Liver (tissue), 9 donors: ENCODE results near the gene GRID1. TPM values are rescaled to one million over a fixed set of nuclear protein-coding genes. Genes with fewer than 3 reads are reported as not detected.

Experiments
- DNase-seq: peaks from one replicate; pipeline ENCODE4 v3.0.0-alpha.2; 2017; ENCODE audit warnings: low spot score
- H3K27ac ChIP-seq, 2 donors: one replicate each; pipeline ENCODE4 v1.7.0; 2013; ENCODE audit warnings: inconsistent platforms in 2 of 2, low read length in 2 of 2, control low read depth in 1 of 2, low read depth in 1 of 2, mild to moderate bottlenecking in 1 of 2
- H3K27me3 ChIP-seq, 4 donors: one replicate each; pipeline versions ENCODE4 v1.6.1 to v1.7.0; 2013; ENCODE audit warnings: low read length in 3 of 4, inconsistent platforms in 1 of 4, mild to moderate bottlenecking in 1 of 4, moderate library complexity in 1 of 4; ENCODE audit not compliant: control insufficient read depth in 4 of 4, insufficient read depth in 4 of 4
- H3K36me3 ChIP-seq, 4 donors: one replicate each; pipeline versions ENCODE4 v1.6.1 to v1.7.0; 2013; ENCODE audit warnings: low read length in 3 of 4, mild to moderate bottlenecking in 3 of 4, low read depth in 1 of 4, moderate library complexity in 1 of 4; ENCODE audit not compliant: control insufficient read depth in 4 of 4, insufficient read depth in 3 of 4
- H3K4me1 ChIP-seq, 4 donors: one replicate each; pipeline versions ENCODE4 v1.6.1 to v1.7.0; 2013; ENCODE audit warnings: low read length in 3 of 4, mild to moderate bottlenecking in 3 of 4, moderate library complexity in 1 of 4; ENCODE audit not compliant: control insufficient read depth in 4 of 4, insufficient read depth in 4 of 4
- H3K4me3 ChIP-seq, 3 donors: one replicate each; pipeline versions ENCODE4 v1.6.1 to v1.7.0; 2013; ENCODE audit warnings: low read length in 3 of 3, control low read depth in 1 of 3, low read depth in 1 of 3, mild to moderate bottlenecking in 1 of 3
- H3K9ac ChIP-seq, 2 donors: one replicate each; pipeline ENCODE4 v1.7.0; 2013; ENCODE audit warnings: low read length in 2 of 2, mild to moderate bottlenecking in 2 of 2, moderate library complexity in 2 of 2, control low read depth in 1 of 2, low read depth in 1 of 2
- H3K9me3 ChIP-seq, 4 donors: one replicate each; pipeline versions ENCODE4 v1.6.1 to v1.7.0; 2013; ENCODE audit warnings: low read length in 3 of 4; ENCODE audit not compliant: control insufficient read depth in 4 of 4
- EGR1 ChIP-seq, 2 donors: IDR thresholded peaks; 2 replicates each; pipeline ENCODE4 v1.6.1; 2016 to 2018; ENCODE audit warnings: antibody characterized with exemption in 2 of 2, low read depth in 2 of 2
- FOXA1 ChIP-seq: IDR thresholded peaks from 2 replicates; pipeline ENCODE4 v1.6.1; 2016; ENCODE audit warnings: antibody characterized with exemption
- FOXA2 ChIP-seq: IDR thresholded peaks from 2 replicates; pipeline ENCODE4 v1.6.1; 2016; ENCODE audit warnings: antibody characterized with exemption
- GABPA ChIP-seq, 2 donors: IDR thresholded peaks in 1 of 2; conservative IDR thresholded peaks in 1 of 2; 2 replicates each; pipeline ENCODE4 v1.6.1; 2016; ENCODE audit warnings: antibody characterized with exemption in 2 of 2, mild to moderate bottlenecking in 1 of 2, moderate library complexity in 1 of 2
- HNF4A ChIP-seq, 2 donors: conservative IDR thresholded peaks; 2 replicates each; pipeline ENCODE4 v1.6.1; 2016; ENCODE audit warnings: antibody characterized with exemption in 2 of 2, mild to moderate bottlenecking in 2 of 2
- HNF4G ChIP-seq: IDR thresholded peaks from 2 replicates; pipeline ENCODE4 v1.6.1; 2016; ENCODE audit warnings: antibody characterized with exemption
- JUND ChIP-seq, 2 donors: IDR thresholded peaks; 2 replicates each; pipeline ENCODE4 v1.6.1; 2016; ENCODE audit warnings: antibody characterized with exemption in 2 of 2
- MAX ChIP-seq: IDR thresholded peaks from 2 replicates; pipeline ENCODE4 v1.6.1; 2016; ENCODE audit warnings: antibody characterized with exemption
- NR2F2 ChIP-seq: IDR thresholded peaks from 2 replicates; pipeline ENCODE4 v1.6.1; 2016; ENCODE audit warnings: antibody characterized with exemption
- REST ChIP-seq: IDR thresholded peaks from 2 replicates; pipeline ENCODE4 v1.6.1; 2016; ENCODE audit warnings: antibody characterized with exemption, mild to moderate bottlenecking
- RXRA ChIP-seq, 2 donors: IDR thresholded peaks; 2 replicates each; pipeline ENCODE4 v1.6.1; 2017 to 2018; ENCODE audit warnings: antibody characterized with exemption in 2 of 2, mild to moderate bottlenecking in 1 of 2
- SP1 ChIP-seq: IDR thresholded peaks from 2 replicates; pipeline ENCODE4 v1.6.1; 2018; ENCODE audit warnings: antibody characterized with exemption, mild to moderate bottlenecking
- TAF1 ChIP-seq: conservative IDR thresholded peaks from 2 replicates; pipeline ENCODE4 v1.6.1; 2016; ENCODE audit warnings: antibody characterized with exemption, mild to moderate bottlenecking
- YY1 ChIP-seq: IDR thresholded peaks from 2 replicates; pipeline ENCODE4 v1.6.1; 2016; ENCODE audit warnings: antibody characterized with exemption, mild to moderate bottlenecking
- ZBTB33 ChIP-seq: IDR thresholded peaks from 2 replicates; pipeline ENCODE4 v1.6.1; 2016; ENCODE audit warnings: antibody characterized with exemption
- WGBS: extraction: QIAGEN DNeasy Blood & Tissue Kit; methylation state at CpG from one replicate; pipeline ENCODE4 v1.1.7; 2013; 5-methylcytosine and 5-hydroxymethylcytosine counted together
- polyA plus RNA-seq, 2 donors: library from polyadenylated mRNA; stranded (reverse) in 1 of 2; unstranded in 1 of 2; fragments of 200-250 nt in 1 of 2; fragments of >200 nt in 1 of 2; fragmentation: Nextera tagmentation in 1 of 2; extraction: Ambion mirVana in 1 of 2; gene quantifications; one replicate each; pipeline versions ENCODE4 v1.2.1 to v1.2.3, GENCODE V29; 2013 to 2015
- total RNA-seq, 2 donors: library from RNA; depleted of rRNA; stranded (reverse); fragments of >200 nt; gene quantifications; one replicate each; pipeline ENCODE4 v1.2.3, GENCODE V29; 2014
- donor health status: healthy.
- donor health status: healthy.
- donor health status: healthy.
- donor health status: healthy.
- donor health status: healthy.

GRID1 gene
- total and polyA plus RNA-seq, 4 donors, result 0.09 to 0.17 (median 0.14) TPM; not detected in 1

- WGBS, result 80% methylated on average over 2 of the region's 2 CpGs
- Histone ChIP-seq H3K9ac (no peak overlapping the region), H3K9me3 (no peaks in the 10 kb centered on the region), H3K4me1 (no peaks in the 10 kb centered on the region), H3K4me3 (no peak overlapping the region), H3K27me3 (no peaks in the 10 kb centered on the region), H3K36me3 (no peaks in the 10 kb centered on the region), H3K27ac (no peak overlapping the region)
- TF ChIP-seq MAX (no peak), FOXA1 (no peak), SP1 (no peak), NR2F2 (no peak), REST (no peak), ZBTB33 (no peak), HNF4A (conservative IDR thresholded peaks at IDR 0.05) (no peak), EGR1 (IDR thresholded peaks at IDR 0.05; ENCODE audit: low read depth in 2 of 2) (no peak), YY1 (no peak), HNF4G (no peak)
- no peak for DNase-seq
These were observed 353.0 kb downstream of the GRID1 start for GRCh38 chr10:86013568-86013967.

GRCh38 chr10:86007171-86007570, 359.4 kb downstream of the GRID1 start:
- Histone ChIP-seq H3K27me3 (no peaks in the 10 kb centered on the region), H3K4me3 (no peak overlapping the region), H3K36me3 (no peaks in the 10 kb centered on the region), H3K9me3 (no peaks in the 10 kb centered on the region), H3K4me1 (peaks cover 0 to 4% (median 0%) of the 10 kb centered on the region in 4 donors), H3K27ac (no peak overlapping the region), H3K9ac (no peak overlapping the region)
- 78% methylated on average over 6 of the region's 6 CpGs for WGBS
- TF ChIP-seq RXRA (IDR thresholded peaks at IDR 0.05), result no peak
- no peak for TF ChIP-seq FOXA2
- TF ChIP-seq JUND (IDR thresholded peaks at IDR 0.05), result no peak
- TF ChIP-seq GABPA (IDR thresholded peaks at IDR 0.05 in 1 of 2, conservative IDR thresholded peaks at IDR 0.05 in 1 of 2), result no peak
- TF ChIP-seq HNF4A (conservative IDR thresholded peaks at IDR 0.05), result no peak
- TF ChIP-seq SP1, result no peak
- no peak for DNase-seq

- Histone ChIP-seq H3K9ac (no peak overlapping the region), H3K4me3 (no peak overlapping the region), H3K36me3 (no peaks in the 10 kb centered on the region), H3K9me3 (no peaks in the 10 kb centered on the region), H3K27ac (no peak overlapping the region), H3K4me1 (peaks cover 0 to 4% (median 0%) of the 10 kb centered on the region in 4 donors), H3K27me3 (no peaks in the 10 kb centered on the region)
- DNase-seq, result no peak
- TF ChIP-seq FOXA1 (no peak), TAF1 (no peak), FOXA2 (no peak), GABPA (IDR thresholded peaks at IDR 0.05 in 1 of 2, conservative IDR thresholded peaks at IDR 0.05 in 1 of 2) (no peak), NR2F2 (no peak)
- 93% methylated on average over 1 of the region's 1 CpG for WGBS
These were observed 362.3 kb downstream of the GRID1 start for GRCh38 chr10:86004337-86004736.
